HG02973 (cell line): Measurements from ENCODE around the gene IMMP2L.

Source experiments
- ATAC-seq: cut with Tn5 transposase; IDR thresholded peaks from one replicate; pipeline ENCODE4 v1.9.1; 2021; ENCODE audit warnings: moderate library complexity; ENCODE audit not compliant: unreplicated experiment

IMMP2L gene

GRCh38 chr7:110779339-110779738, 783.0 kb downstream of the IMMP2L start:
- no peak for ATAC-seq

DNA sequence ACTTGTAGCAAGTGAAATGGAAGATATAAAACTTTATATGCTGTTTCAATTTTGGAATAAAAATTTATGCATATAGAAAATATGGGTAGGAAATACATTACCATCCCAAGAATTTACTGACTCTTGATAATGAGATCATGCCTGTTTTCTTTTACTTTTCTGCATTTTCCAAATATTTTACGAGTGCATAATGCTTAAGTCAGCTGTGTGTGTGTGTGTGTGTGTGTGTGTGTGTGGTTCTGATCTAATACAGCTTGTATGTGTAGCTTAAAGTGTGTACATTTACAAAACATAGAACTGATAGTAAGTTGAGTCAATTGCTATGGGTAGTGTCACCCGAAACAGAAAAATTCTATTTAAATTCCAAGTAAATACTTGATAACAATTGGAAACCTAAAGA, 787.2 kb downstream of the IMMP2L start:
- ATAC-seq = no peak

- ATAC-seq = no peak
Observed at GRCh38 chr7:110774071-110774470, 788.2 kb downstream of the IMMP2L start.

- ATAC-seq = no peak
Observed at GRCh38 chr7:110772615-110773014, 789.7 kb downstream of the IMMP2L start.

GRCh38 chr7:110771717-110772116, 790.6 kb downstream of the IMMP2L start:
- ATAC-seq = no peak

DNA sequence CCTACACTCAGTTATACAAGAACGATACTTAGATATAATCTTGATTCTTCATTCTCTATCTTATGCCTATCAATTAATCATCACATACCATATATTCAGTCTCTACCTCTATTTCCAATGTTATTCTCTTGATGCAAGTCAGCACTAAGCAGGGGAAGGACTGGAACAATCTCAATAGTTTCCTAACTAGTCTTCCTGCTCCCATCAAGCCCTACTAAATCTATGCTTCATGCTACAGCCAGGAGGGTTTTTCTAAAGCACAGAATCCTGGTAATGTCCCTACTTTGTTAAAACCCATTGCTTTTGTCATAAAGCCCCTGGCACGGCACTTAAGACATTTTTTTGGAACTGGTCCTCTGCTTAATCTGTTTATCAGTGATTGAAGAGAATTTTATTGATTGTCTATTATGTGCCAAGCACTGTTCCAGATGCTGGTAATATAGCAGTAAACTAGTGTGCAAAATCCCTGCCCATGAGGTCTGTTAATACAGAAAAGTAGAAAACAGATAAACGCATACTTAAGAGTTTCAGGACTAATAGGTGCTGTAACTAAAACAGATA, 794.7 kb downstream of the IMMP2L start:
- ATAC-seq = no peak

DNA sequence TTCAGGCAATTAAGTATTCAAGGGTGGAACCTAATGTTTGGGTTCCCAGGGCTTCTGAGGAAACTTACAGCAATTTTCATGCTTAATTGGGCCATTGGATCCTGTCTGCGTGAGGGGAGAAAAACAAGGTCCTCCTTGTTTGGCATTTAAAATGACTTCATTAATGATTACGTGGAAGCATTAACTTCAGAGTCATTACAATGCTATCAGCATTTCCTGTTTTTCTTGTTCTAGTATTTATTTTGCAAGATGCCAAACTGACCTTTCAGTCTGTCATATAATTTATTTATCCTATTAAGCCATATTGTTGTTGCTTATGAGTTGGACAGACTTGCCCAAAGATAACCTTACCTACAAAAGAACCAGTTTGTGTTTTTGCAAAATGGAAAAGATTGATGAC, 795.4 kb downstream of the IMMP2L start:
- ATAC-seq = no peak

DNA sequence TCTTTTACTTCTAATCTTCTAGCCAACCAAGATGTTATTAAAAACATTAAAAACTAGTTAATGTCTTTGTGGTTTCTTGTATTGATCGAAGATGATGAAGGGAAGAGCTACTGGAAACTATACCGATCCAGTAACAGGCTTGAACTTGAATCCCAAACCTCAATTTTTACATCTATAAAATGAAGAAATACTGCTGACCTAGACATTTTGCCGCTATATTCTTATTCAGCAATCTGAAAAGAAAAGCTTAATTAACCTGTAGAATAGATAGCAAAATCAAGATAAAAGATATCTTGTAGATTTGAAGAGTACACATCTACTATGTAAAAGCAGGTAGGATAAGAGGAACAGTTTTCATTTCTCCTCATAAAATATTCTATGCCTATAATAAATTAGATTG, 797.4 kb downstream of the IMMP2L start:
- no peak for ATAC-seq

DNA sequence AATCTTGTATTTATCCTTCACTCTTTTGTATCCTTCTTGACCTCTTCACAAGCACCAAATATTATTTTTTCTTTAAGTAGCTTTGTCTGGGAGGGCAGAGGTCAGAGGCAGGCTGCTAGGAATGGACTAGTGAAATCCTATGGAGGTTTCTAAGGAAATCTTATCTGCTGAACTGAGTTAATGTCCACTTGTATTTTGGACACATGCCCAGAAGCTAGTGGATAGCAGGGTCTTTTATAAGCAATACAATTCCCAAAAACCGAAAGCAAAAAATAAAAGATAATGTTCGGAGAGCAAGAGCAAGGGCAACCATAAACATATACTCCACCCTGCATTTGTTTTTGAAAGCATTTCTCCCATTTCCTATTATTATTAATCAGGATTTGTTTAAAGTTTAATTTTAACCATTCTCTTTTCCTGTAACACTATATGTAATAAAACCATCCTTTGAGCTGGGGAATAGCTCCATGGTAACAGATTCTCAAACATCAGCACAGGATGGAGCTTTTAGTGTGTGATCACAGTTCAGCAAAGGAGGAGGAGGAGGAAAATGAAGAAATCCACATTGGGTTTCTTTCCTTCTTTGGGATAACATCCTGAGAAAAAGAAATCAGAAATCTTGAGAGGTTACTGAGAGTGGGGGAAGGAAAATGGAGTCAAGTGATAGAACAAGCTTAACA, 799.6 kb downstream of the IMMP2L start:
- no peak for ATAC-seq

GRCh38 chr7:110760341-110760740, 802.0 kb downstream of the IMMP2L start:
- no peak for ATAC-seq

DNA sequence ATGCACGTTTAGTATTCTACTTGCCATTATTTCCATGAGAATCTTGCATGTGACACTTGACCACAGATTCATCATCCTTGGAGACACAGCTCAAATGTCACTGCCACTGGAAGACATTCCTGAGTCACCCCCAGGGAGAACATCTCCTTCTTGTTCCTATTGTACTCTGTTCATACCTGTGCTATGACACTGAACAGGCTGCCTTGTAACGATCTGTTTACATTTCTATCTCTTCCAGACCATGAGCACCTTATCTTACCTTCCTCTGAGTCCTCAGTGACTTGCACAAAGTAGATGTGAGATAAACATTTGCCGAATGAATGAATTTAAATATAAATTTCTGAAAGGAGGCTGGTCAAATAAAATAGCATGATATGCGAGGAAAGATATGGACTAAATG, 803.2 kb downstream of the IMMP2L start:
- no peak for ATAC-seq

- no peak for ATAC-seq
Observed at GRCh38 chr7:110754649-110755048, 807.6 kb downstream of the IMMP2L start.

DNA sequence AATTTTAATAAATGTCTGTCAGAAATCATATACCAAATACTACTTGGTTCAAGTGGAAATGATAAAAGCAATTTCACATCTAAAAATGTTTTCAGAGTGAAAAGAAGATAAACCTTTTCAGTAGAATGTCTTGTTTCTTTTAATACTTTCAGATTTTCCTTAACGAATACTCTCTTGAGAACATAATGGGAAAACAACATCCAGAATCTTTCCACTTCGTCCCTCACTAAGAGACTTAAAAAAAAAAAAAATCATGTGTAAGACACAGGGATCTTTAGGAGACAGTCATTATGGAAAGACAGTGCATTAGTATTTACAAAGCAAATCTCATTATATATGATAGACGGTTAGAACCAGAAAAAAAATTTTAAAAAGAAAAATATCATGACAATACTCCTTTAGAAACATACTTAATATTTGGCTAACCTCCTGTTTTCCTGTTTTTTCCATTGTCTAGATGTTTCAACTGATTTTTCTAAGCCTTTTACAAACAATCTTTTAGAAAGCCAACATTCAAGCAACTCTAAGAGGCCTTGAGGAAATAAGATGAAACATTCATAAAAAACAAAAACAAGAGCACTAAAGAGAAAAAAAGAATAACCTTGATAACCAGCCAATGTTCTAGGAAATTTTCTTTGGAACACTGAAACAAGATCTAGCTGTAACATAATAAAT, 811.2 kb downstream of the IMMP2L start:
- no peak for ATAC-seq

DNA sequence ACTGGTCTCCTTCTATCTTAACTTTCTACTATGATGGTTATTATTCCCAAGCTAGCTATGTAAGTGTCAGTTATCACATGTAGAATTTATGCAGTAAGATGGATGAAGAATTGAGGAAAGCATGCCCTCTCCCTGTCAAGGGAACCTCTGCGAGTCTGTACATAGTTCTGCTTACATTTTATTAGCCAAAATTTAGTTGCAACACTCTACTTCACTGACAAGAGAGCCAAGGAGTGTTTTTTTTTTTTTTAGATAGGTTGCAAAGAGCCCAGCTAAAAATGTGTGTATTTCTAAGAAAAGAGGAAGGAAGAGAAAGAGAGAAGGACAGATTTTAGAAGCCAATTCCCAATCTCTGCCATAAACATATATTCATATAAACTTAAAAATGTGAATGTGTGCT, 829.1 kb downstream of the IMMP2L start:
- ATAC-seq = no peak

- no peak for ATAC-seq
Observed at GRCh38 chr7:110724811-110725210, 837.5 kb downstream of the IMMP2L start.

DNA sequence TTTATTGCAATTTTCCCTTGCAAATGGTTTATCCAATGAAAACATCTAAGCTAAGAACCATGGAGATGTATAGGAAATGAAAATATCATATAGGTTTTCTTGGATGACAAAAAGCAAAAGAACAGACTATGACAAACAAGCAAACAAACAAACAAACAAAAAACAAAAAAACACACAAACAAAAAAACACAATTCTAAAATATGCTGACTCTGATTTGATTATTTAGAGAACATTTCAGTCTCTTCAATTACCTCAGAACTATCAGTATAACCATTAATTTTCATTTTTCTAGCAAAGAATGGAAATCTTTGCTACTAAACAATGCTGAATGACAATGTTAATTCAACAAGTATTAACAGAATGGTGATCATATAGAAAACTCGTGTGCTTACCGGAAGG, 840.9 kb downstream of the IMMP2L start:
- ATAC-seq = no peak

GRCh38 chr7:110720626-110721025, 841.7 kb downstream of the IMMP2L start:
- ATAC-seq = no peak

GRCh38 chr7:110719741-110720140, 842.6 kb downstream of the IMMP2L start:
- ATAC-seq = no peak

DNA sequence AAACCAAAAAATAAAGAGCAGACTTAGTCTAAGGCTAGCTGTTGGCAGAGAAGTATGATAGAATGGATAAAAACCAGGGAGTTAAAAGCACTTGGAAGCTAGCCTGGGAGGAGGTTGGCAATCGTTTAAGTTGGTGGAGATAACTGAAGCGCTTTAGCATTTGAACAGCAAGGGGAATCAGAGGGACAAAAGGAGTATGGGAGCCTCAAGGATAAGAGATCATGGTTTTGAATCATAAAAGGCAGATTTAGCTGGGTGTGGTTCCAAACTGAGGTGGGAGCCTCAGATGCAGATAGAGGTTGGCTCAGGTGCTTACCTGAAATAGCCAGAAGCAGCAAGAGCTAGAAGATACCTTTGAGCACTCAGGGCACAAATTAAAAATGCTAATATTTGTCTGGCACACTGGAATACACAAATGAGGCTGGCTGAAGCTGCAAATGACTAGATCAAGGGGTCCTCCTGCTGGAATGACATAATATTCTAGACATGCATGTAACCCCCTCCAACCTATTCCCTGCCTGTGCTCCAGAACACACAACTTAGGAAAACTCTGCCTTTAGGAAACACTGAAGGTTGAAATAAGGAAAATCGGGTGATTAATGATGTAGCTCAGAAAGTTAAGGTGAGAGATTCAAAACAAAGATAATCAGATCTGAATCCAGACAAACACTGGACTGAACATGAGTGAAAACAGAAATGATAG, 843.6 kb downstream of the IMMP2L start:
- ATAC-seq = no peak

- ATAC-seq = no peak
Observed at GRCh38 chr7:110704225-110704624, 858.1 kb downstream of the IMMP2L start.

DNA sequence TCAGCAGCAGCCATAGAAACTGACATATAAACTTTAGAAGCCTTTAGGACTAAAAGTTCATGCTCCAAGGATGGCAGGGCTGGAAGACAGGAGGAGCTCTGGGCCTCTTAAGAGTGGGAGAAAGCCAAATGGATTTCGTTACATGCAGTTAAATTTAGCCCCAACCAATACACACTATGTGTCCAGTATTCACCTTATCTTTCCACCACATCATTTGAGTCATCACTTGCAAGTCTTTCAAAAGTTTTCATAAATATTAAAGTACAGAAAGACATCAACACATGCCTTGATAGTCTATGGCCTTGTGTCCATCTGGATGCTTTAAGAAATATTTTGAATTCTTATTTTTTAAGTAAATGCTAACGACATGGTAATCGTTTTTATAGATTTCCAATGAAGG, 863.7 kb downstream of the IMMP2L start:
- ATAC-seq = no peak

- ATAC-seq = no peak
Observed at GRCh38 chr7:110693344-110693743, 868.9 kb downstream of the IMMP2L start.
